ENCODE data around the gene RNF20.

DNA sequence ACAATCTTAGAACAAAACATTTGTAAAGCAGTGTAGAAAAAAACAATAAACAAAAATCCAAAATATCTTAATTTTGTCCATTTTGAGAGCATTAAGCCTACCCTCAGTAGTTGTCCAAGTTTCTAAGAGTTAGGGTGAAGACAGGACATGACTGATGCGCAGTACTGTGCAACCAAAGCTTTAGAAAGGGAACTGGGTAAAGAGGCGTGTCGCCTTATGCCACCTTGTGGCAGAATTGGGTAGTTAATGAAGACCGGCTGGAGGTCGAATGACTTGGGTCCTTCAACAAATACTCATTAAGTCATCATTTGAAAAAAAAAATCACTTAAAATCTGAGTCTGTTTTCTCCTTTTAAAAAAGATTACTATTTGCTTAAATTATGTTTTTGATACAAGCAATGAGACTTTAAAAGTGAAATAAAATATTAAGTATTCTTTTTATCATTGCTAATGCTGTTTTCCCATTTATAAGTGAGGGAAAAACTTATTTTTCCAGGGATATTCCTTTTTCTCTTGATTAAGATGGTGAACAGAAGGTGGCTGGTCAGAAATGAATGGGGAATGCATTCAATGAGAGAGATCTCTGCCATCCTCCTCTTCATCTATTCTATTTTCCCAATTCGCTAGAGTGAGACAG, 3.5 kb upstream of the RNF20 start:
- TF ChIP-seq, protein P1, sequence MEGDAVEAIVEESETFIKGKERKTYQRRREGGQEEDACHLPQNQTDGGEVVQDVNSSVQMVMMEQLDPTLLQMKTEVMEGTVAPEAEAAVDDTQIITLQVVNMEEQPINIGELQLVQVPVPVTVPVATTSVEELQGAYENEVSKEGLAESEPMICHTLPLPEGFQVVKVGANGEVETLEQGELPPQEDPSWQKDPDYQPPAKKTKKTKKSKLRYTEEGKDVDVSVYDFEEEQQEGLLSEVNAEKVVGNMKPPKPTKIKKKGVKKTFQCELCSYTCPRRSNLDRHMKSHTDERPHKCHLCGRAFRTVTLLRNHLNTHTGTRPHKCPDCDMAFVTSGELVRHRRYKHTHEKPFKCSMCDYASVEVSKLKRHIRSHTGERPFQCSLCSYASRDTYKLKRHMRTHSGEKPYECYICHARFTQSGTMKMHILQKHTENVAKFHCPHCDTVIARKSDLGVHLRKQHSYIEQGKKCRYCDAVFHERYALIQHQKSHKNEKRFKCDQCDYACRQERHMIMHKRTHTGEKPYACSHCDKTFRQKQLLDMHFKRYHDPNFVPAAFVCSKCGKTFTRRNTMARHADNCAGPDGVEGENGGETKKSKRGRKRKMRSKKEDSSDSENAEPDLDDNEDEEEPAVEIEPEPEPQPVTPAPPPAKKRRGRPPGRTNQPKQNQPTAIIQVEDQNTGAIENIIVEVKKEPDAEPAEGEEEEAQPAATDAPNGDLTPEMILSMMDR (optimal IDR thresholded peaks at IDR 0.05 in 1 of 3, IDR thresholded peaks at IDR 0.05 in 1 of 3, conservative IDR thresholded peaks at IDR 0.05 in 1 of 3; ENCODE audit: extremely low read depth in 1 of 3, insufficient read depth in 2 of 3, low read length in 3 of 3), result peak; percentile 74 to 82 (median 77)
- no peak for TF ChIP-seq EZH2 (IDR thresholded peaks at IDR 0.05; ENCODE audit: low read length)

Measured in keratinocyte (primary cell).